GM21526 (cell line): ENCODE results near the gene TMEM126B.
A peak's percentile ranks its signal among the peaks of the same experiment; 100 is the strongest.
"Not testable (repeated sequence)": the region's sequence is repeated elsewhere in the genome, so short reads cannot be mapped to it uniquely, and the experiment has no call there.

Experiments
- ATAC-seq: cut with Tn5 transposase; IDR thresholded peaks from one replicate; pipeline ENCODE4 v1.9.1; 2021; ENCODE audit warnings: moderate library complexity; ENCODE audit not compliant: unreplicated experiment, low FRiP score

Gene TMEM126B

DNA sequence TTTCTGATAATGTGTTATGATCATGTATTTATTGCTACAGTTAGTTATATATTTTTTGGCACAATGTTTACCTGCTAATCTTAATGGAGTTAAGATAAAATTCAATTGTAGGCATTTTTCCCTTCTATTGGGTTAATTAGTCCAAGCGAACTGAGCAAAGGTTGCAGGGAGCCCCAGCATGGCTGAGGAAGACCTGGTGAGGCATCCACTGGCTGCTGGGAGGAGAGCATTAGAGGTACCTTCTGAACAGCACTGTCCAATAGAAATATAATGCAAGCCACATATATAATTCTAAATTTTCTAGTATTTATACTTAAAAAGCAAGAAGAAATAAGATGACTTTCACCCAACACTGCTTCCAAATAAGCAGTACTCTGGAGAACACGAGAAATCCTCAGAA, 18.7 kb downstream of the TMEM126B start:
- ATAC-seq: peak; percentile 3

DNA sequence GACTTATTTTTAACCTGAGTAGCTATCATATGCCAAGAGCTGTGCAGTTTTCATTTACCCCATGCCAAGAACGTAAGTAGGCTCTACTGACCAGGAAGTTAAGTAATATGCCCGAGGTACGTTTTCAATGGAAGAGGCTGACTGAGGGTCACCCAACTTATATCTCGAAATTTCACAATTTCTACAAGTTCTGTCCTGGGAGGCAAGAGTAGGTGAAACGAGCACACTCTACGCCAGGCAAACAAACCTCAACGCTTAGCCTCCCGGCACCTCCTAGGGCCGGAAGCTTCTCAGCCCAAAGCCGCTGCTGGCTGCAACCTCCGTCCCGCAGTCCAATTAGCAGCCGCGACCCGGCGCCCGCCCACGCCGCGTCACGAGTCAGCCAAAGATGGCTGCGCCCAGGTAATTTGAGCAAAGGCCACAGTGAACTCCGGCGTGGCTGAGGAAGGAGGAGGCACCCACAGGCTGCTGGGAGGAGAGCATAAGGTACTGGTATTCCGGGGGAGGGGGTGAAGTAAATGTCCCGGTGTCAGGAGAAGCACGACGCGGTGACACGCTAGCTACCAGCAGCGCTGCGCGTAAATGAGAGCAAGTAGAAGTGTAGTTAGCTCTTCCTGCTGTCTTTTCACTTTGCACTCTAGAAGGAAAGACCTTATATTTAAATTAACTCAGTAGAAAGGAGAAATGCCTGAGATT, 19.4 kb downstream of the TMEM126B start, which contains the start of gene TMEM126A:
Gene TMEM126A (plus strand): TSS at position 364 of the 696 bp plus-strand sequence. CDS start 2,289 bp downstream, outside the sequence.
- ATAC-seq: peak; percentile 99

DNA sequence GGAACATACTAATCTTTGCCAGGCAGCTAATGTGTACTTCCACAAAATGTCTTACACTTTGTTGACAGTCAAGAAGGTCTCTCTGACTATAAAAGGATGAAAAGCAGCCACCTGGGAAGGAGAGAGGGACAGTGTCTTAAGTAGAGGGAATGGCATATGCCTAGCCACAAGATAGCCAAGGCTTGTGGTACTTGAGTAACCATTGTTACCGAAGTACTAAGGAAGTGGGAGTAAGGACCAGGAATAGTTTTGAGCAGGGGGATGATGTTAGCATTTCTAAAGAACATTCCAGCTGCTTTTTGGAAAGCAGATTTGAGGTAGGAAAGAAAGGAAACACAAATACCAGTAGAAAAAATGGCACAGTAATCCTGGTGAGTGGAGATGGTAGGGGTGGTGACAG, 22.7 kb downstream of the TMEM126B start:
- no peak for ATAC-seq

DNA sequence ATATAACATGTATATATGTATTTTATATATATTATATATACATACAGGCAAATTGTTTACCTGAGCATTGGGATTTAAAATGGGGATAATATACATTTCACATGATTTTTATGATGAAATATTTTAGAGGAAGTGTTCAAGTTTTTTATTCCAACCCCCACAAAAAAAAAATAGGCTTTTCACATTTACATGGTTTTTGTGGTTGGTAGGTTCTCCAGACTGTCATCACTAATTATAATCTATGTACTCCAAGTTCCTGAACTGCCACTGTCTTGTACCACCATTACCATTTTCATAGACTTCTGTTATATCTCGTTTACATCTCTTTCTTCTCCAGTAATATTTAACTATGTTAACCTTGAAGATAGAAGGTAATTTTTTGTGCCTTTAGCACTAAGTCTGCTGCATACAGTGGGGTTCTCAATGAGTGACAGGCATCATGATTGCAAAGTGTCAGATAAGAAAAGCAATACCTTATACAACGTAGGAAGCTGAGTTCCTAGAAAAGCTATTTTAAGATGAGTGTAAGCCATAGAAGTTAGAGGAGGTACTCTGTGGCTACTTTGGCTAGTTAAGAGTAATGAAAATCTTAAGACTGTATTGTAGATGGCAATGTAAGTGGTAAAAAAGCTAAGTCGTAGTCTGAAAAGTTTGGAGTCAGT, 24.5 kb downstream of the TMEM126B start:
- no peak for ATAC-seq

DNA sequence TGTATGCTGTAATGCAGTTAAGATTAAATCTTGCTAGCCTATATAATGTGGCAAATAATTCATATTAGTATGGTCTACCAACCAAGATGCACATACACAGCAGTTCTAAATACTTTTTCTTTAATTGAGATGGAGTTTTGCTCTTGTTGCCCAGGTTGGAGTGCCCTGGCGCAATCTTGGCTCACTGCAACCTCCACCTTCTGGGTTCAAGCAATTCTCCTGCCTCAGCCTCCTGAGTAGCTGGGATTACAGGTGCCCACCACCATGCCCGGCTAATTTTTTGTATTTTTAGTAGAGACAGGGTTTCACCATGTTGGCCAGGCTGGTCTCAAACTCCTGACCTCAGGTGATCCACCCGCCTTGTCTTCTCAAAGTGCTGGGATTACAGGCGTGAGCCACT, 25.9 kb downstream of the TMEM126B start:
- ATAC-seq: not testable (repeated sequence)

DNA sequence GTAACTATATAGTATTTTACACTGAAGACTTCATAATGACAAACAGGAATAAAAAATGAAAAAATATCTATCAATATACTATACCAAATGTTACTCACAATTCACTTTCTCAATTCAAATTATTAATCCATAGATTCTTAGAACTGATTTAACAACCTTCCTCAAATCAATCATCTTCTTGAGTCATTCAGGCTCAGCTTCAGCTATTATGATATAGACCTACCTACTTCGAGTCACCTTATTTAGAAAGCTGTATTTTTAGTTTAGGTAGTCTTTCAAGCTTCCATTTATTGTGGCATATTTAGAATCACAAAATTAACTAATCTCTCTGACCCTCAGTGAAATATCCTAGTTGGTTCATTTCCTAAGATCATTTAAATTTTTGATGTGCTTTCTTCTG, 28.4 kb downstream of the TMEM126B start:
- ATAC-seq: no peak

DNA sequence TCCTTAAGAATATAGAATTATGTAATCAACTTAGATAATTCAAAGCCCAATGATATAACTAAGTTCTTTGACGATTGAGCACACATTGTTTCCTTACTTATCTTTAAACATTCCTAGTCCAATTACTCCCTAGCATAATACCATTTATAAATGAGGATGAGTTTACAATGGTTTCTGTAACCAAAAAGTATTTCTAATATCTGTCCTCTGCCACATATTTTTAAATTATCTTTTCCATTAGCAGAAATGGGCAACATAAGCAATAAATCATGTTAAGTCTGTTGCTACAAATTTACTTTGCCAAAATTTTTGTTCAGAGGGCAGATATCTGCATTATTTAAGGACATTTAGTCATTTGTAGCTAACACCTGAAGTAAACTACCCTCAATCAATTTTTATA, 29.8 kb downstream of the TMEM126B start:
- no peak for ATAC-seq

DNA sequence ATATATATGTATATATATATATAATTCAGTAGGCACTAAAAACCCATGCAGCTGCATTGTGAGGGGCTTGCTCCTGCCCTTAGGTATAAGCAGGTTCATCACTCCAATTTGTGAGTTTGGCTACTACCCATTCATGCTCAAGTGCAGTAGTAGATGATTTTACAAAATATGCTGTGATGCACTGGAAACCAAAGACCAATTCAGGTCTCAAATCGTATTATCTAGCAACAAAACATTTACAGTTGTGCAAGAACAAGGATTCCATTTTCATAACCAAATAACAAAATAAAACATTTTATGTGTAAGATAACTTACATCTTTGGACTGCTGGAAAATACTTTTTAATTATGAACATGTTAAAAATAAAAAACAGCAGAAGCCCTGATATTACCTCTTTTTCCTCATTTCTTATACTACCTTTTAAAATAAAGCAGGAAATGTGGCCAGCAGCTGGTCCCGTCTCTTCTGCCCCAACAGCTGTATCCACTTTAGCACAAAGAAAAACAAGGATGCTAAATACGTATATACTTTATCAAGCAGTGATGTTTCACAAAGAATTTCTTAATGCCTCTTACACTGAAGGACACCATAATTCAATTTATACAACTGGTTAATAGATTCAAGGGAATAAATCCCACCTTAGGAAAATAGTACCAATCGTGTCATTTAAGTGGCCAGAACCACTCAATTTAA, 33.7 kb downstream of the TMEM126B start:
- ATAC-seq: no peak

DNA sequence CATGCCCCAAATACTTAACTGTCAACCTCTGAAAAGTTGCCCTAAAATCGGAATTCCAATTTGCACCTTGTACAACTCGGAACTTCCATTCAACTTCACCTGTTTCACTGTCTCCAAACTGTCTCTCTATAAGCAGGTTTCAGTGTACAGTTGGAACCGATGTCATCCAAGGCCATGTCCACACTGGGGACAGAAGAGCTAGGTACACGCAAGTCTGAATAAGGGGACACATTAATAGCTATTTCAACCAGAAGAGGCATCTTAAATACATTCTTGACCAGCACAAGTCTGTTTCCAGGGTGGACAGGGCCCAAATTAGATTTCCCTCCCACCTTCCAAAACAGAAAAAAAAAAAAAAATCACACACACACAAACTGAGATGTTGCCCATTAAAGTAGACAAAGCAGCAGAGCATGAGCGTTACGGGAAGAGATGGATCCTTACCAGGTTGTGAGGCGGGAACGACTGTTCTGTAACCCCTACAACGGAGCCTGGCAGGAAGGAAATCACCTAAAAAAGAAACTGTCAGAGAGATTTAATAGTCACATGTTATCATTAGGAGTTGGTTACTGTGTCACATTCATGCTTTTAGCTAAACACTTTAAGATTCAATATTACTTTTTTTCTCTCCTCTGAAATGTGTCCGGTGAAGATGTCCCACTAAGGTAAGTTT, 34.8 kb downstream of the TMEM126B start:
- no peak for ATAC-seq

DNA sequence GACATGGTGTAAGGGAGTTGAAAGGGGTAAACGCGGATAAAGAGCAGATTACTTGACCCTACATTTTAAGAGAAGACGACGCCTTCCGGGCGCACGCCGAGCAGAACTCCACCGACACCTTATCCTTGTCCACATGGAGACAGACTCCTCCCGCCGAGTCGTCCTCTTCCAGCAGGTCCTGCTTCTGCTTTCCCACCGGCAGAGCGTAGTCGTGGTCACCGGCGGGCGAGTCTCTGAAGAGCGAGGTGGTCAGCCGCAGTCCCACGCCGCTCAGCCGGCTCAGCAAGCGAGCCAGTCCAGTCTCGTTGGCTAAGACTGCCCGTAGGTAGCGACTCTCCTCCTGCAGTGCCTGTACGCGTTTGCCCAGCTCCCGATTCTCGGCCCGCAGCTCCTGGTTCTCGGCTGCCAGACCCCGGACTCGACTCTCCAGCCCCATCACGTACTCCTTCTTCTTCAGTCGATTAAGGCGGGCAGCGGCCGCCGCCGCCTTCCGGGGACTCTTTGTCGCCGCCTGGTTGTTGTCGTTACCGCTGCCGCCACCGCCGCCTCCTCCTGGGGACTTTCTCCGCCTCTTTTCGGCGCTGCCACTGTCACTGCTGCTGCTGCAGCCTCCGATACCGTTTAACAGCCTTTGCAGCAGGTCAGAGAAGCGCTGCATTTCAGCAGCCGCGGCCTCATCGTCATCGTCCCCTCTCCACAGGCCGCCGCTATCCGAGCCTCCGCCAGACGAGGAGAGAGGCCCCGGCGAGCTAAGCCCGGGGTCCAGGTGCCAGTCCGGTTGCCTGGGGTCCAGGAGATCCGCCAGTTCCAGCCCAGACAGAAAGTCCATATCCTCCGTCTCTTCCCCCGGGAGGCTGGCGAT, 35.6 kb downstream of the TMEM126B start:
- peak; percentile 71 for ATAC-seq

DNA sequence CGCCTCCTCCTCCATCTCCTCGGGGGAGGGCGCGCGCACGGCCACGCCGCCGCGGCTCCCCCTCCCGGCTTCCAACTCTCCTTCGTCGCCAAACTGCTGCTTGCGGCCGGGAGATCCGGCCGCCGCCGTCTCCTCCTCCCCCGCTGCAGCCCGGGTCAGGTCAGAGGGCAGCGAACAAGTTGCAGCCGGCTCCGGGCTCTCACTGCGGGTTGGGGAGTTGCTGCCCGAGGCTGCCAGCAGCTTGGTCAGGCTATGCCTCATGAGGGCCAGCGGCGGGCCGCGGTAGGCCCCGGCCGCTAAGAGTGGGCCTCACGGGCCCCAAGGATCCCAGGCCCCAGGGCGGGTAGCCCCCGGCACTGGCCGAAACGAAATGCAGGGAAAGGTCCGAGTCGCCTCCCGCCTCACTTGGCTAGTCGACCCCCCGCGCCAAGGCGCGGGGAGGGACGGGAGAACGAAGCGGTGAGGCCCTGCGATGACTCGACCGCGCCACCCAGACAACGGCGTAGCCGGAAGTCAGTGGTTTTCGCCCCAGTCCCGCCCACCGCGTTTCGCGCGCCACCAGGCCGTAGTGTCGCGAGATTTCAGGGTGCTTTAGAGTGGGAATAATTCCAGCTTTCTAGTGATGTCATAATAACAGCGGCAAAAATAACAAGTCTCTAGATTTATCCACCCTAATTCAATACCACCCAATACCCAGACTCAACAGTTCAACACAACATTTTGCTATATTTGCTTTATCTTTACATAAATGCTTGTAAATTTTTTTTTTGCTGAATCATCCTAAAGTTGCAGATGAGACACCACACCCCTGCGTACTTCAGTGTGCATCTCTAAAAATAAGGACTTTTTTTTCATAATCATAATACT, 36.5 kb downstream of the TMEM126B start, which contains the start of gene CREBZF:
Gene CREBZF (minus strand): TSS at position 515 of the 867 bp plus-strand sequence. CDS start 254 bp downstream, at position 261.
- peak; percentile 88 for ATAC-seq

DNA sequence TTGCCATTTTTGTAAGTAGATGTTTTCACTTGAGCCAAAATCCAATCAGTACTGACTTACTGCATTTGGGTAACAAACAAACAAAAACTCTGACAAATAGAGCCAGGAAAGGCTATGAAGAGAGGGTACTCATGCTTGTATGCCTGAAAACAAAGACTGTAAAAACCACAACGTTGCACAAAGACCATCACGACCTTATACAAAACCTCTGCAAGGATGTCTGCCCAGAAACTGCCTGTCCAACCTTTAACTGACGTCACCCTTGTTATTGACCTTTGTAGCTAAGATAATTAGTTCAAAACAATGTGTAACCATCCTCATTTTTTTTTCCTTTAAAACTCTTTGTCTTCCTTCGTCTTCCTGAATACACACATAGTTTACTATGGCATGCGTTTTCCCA, 37.3 kb downstream of the TMEM126B start:
- no peak for ATAC-seq

DNA sequence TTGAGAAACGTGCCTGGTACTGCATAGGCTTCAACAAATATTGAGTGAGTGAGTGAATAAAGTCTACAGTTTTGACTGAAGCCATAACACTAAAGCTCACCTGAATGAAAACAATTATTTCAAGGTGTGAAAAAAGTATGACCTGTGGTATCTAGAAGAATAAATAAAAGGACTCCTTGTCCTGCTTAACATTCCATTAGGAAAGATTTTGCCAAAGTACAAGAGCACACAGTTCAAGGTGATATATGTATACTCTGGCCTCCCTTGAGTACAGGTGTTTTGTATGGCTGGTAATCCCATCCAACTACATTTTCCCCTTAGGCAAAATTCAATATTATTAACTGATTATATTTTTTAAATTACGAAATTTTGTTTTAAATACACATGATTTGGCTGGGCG, 38.3 kb downstream of the TMEM126B start:
- ATAC-seq: no peak

DNA sequence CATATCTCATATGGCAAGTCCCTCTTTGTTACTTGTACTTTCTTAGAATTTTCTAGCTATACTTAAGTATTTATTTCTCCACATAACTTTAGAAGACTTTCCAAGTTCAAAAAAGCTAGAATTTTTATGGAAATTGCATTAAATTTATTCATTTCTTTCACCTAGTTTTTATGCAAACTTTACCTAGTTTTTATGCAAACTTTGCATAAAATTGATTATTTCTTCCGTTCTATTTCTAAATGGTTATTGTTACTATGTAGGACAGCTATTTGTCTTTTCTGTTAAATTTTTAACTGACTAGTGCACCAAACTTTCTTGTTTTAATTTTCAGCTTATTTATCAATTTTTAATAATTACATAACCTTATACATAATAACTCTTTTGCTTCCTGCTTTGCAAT, 39.8 kb downstream of the TMEM126B start:
- ATAC-seq: no peak

DNA sequence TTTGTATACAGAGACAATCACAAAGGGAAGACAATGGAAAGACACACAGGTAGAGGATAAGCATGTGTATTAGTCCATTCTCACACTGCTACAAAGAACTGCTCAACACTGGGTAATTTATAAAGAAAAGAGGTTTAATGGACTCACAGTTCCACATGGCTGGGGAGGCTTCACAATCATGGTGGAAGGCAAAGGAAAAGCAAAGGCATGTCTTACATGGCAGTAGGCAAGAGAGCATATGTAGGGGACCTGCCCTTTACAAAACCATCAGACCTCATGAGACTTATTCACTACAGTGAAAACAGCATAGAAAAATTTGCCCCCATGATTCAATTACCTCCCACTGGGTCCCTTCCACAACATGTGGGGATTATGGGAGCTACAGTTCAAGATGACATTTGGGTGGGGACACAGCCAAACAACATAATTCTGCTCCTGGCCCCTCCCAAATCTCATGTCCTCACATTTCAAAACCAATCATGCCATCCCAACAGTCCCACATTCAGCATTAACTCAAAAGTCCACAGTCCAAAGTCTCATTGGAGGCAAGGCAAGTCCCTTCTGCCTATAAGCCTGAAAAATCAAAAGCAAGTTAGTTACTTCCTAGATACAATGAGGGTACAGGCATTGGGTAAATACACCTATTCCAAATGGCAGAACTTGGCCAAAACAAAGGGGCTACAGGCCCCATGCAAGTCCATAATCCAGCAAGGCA, 42.7 kb downstream of the TMEM126B start:
- ATAC-seq: not testable (repeated sequence)

DNA sequence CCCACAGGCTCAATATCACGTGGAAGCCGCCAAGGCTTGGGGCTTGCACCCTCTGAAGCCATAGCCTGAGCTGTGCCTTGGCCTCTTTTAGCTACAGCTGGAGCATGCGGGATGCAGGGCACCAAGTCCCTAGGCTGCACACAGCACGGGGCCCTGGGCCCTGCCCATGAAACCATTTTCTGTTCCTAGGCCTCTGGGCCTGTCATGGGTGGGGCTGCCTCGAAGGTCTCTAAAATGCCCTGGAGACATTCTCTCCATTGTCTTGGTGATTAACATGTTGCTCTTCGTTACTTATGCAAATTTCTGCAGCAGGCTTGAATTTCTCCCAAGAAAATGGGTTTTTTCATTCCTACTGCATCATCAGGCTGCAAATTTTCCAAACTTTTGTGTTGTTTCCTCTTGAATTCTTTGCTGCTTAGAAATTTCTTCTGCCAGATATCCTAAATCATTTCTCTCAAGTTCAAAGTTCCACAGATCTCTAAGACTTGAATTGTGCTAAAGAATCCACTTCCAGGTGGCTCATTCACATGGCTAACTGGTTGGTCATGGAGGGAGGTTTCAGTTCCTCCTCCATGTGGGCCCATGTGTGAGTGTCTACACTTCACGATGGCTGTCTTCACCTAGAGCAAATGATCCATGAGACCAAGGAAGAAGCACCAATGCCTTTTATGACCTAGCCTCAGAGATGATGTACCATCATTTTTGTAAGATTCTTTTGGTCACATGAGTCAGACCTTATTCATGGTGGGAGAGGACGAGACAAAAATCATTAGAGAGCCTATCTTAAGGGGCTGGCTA, 43.9 kb downstream of the TMEM126B start:
- ATAC-seq: no peak

DNA sequence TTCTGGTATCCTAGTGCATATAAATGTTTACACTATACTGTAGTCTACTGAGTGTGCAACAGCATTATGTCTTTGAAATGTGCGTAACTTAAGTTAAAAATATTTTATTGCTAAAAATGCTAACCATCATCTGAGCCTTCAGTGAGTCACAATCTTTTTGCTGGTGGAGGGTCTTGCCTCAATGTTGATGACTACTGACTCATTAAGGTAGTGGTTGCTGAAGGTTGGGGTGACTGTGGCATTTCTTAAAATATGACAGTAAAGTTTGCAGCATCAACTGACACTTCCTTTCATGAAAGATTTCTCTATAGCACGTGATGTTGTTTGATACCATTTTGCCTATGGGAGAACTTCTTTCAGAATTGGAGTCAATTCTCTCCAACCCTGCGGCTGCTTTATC, 45.0 kb downstream of the TMEM126B start:
- ATAC-seq: no peak

DNA sequence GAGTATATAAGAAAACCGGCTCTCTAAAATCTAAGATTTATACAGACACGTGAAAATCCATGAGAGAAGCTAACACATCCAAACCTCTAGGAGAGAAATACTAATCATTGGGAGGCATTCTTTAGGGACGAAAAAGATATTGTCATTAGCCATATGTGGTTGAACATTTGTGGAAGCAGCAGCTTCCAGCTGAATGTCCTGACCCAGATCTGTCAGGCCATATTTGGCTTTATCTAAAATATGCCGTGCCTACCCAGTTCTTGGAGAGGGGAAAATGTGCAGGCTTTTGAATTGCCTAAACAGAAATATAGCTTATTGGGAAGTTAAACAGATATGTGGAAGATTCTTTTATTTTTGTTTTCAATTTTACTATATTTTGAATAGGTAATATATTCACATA, 51.2 kb downstream of the TMEM126B start:
- ATAC-seq: no peak
